K562 (cell line): ENCODE measurements around the gene ZNF74. TPM values are rescaled to one million over a fixed set of nuclear protein-coding genes. Genes with fewer than 3 reads are reported as not detected.

Experiments
- ARHGAP35 ChIP-seq: fragments of 450-650 bp; IDR thresholded peaks from 2 replicates; pipeline ENCODE4 v1.6.1; 2018; ENCODE audit not compliant: partially characterized antibody
- CAMTA2 ChIP-seq: fragments of 250-450 bp; sonication (Bioruptor Pico); conservative IDR thresholded peaks from 2 replicates; pipeline ENCODE4 v1.5.1; 2022
- CBFB ChIP-seq: sonication (generic); formaldehyde crosslinking; IDR thresholded peaks from 2 replicates; pipeline ENCODE4 v1.4.0; 2020; ENCODE audit warnings: mild to moderate bottlenecking, missing genetic modification reagents
- ESRRA ChIP-seq: fragments of 450-650 bp; IDR thresholded peaks from 2 replicates; pipeline ENCODE4 v1.6.1; 2014; ENCODE audit warnings: low read depth, mild to moderate bottlenecking, moderate library complexity, borderline replicate concordance
- HDAC8 ChIP-seq: fragments of 450-650 bp; IDR thresholded peaks from 2 replicates; pipeline ENCODE4 v1.6.1; 2016; ENCODE audit warnings: mild to moderate bottlenecking, missing genetic modification characterization, moderate library complexity, missing compliant biosample characterization
- HSF4 ChIP-seq: fragments of 250-450 bp; sonication (Bioruptor Pico); IDR thresholded peaks from 2 replicates; pipeline ENCODE4 v2.1.2; 2022; ENCODE audit warnings: mild to moderate bottlenecking, moderate library complexity, borderline replicate concordance
- MTF1 ChIP-seq: fragments of 250-450 bp; sonication (Bioruptor Pico); IDR thresholded peaks from 2 replicates; pipeline ENCODE4 v1.9.0; 2021; ENCODE audit warnings: moderate library complexity, mild to moderate bottlenecking, inconsistent platforms, borderline replicate concordance
- NR3C1 ChIP-seq: sonication (generic); formaldehyde crosslinking; IDR thresholded peaks from 2 replicates; pipeline ENCODE4 v1.8.1; 2022; ENCODE audit warnings: missing genetic modification reagents
- PHB2 ChIP-seq: fragments of 450-650 bp; IDR thresholded peaks from 2 replicates; pipeline ENCODE4 v1.6.1; 2017; ENCODE audit warnings: low read depth
- PTTG1 ChIP-seq: fragments of 450-650 bp; IDR thresholded peaks from 2 replicates; pipeline ENCODE4 v1.6.1; 2016; ENCODE audit warnings: low read depth, mild to moderate bottlenecking, missing genetic modification characterization, missing compliant biosample characterization
- TCF3 ChIP-seq: sonication (generic); formaldehyde crosslinking; IDR thresholded peaks from 2 replicates; pipeline ENCODE4 v1.4.0; 2020; ENCODE audit warnings: mild to moderate bottlenecking, missing genetic modification reagents
- ZEB2 ChIP-seq: fragments of 450-650 bp; IDR thresholded peaks from 2 replicates; pipeline ENCODE4 v1.6.1; 2016
- ZNF79 ChIP-seq: fragments of 250-450 bp; sonication (Bioruptor Pico); IDR thresholded peaks from 2 replicates; pipeline ENCODE4 v1.4.0; 2020; ENCODE audit warnings: low read depth, mild to moderate bottlenecking, moderate library complexity
- ZNF830 ChIP-seq: fragments of 250-450 bp; sonication (Bioruptor Pico); IDR thresholded peaks from 2 replicates; pipeline ENCODE4 v1.5.0; 2021; ENCODE audit warnings: mild to moderate bottlenecking
- polyA plus RNA-seq, 8 experiments: library from polyadenylated mRNA; depleted of rRNA in 4 of 8; stranded (reverse) in 5 of 8; unstranded in 3 of 8; fragments of >200 nt; fragmentation: Nextera tagmentation in 2 of 8; fragmentation: Illumina TruSeq in 1 of 8; extraction: Ambion mirVana in 2 of 8; extraction: Trizol in 1 of 8; gene quantifications; 2 replicates each; pipeline versions ENCODE4 v1.2.1 to v1.2.3, GENCODE V29; 2011 to 2014; ENCODE audit warnings: inconsistent platforms in 1 of 8, missing spikeins in 1 of 8
- total RNA-seq, 7 experiments: library from RNA; depleted of rRNA in 6 of 7; stranded (reverse); fragments of >200 nt in 6 of 7; fragmentation: Illumina TruSeq in 2 of 7; extraction: Trizol in 2 of 7; gene quantifications; 2 replicates each; pipeline versions ENCODE4 v1.2.1 to v1.2.3, GENCODE V29; 2011 to 2021; ENCODE audit warnings: low replicate concordance in 1 of 7
- TF ChIP-seq, protein P1 (sequence below): fragments of 250-450 bp; sonication (Bioruptor Pico); IDR thresholded peaks from 2 replicates; pipeline ENCODE4 v1.8.0; 2022; ENCODE audit warnings: moderate library complexity, mild to moderate bottlenecking, inconsistent platforms
- TF ChIP-seq, protein P2 (sequence below), 2 experiments: IDR thresholded peaks in 1 of 2; conservative IDR thresholded peaks in 1 of 2; 2 replicates each; pipeline ENCODE4 v1.6.1; 2016; ENCODE audit warnings: low read depth in 2 of 2, mild to moderate bottlenecking in 1 of 2, missing compliant biosample characterization in 1 of 2, missing genetic modification characterization in 1 of 2, moderate library complexity in 1 of 2
- TF ChIP-seq, protein P3 (sequence below): fragments of 450-650 bp; formaldehyde crosslinking; IDR thresholded peaks from 2 replicates; pipeline ENCODE4 v1.4.0; 2022; ENCODE audit warnings: missing genetic modification characterization
- TF ChIP-seq, protein P4 (sequence below): fragments of 450-650 bp; formaldehyde crosslinking; IDR thresholded peaks from 2 replicates; pipeline ENCODE4 v1.4.0; 2020; ENCODE audit warnings: mild to moderate bottlenecking, moderate library complexity
- TF ChIP-seq, protein P5 (sequence below): fragments of 450-650 bp; formaldehyde crosslinking; IDR thresholded peaks from 2 replicates; pipeline ENCODE4 v1.4.0; 2020; ENCODE audit warnings: mild to moderate bottlenecking, moderate library complexity

Gene ZNF74
- total and polyA plus RNA-seq, 9 of the 15 experiments (the other 6 are each of a cell fraction or from before 2014, with no cell fraction given) = 2.4 to 53.5 (median 31.5) TPM

DNA sequence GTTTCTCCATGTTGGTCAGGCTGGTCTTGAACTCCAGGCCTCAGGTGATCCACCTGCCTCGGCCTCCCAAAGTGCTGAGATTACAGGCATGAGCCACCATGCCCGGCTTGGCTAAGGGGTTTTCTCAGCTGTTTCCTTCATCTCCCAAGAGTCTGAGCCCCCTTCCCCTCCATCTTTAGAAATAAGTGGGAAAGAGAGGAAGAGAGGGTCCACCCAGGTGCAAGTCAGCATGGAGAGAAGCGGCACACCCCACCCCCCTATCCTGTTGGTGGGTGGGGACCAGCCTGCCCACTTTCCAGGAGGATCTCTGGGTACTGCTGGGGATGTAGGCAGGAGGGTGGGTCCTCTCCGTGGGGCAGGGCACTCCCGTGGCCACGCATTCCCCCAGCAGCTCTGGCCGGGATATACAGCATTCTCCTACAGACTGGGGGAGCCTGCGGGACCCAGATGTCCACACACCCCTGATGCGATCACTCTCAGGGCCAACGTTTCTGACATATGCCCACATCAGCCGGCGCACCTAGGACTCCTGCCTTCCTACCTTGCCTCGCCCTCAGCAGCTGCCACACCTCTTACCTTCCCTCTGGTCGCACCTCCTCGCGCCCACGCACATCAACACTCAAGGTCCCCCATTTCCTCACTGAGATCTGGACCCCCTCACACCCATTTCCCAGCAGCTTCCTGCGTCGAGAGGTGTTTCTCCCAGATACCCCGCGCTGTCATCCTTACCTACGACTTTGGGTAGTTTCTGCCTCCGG lies 34.7 kb downstream of the ZNF74 start (continued):
- 0 out of 2 replicates have a peak, but pooled peaks have one; percentile 41 for TF ChIP-seq HSF4 (CRISPR knock-in tag)
- TF ChIP-seq CBFB (CRISPR knock-in tag) = 0 out of 2 replicates have a peak, but pooled peaks have one; percentile 59
- TF ChIP-seq PHB2 = peak; percentile 46; the same call in 1 of the 2 replicates
- TF ChIP-seq HDAC8 (tag) = no peak; the same call in 1 of the 2 replicates
- 0 out of 2 replicates have a peak, but pooled peaks have one; percentile 56 for TF ChIP-seq CAMTA2 (CRISPR knock-in tag)
- TF ChIP-seq PTTG1 (tag) = no peak
- no peak for TF ChIP-seq ESRRA
- no peak for TF ChIP-seq ZNF79 (CRISPR knock-in tag)
- TF ChIP-seq MTF1 (CRISPR knock-in tag) = 0 out of 2 replicates have a peak, but pooled peaks have one; percentile 37
- TF ChIP-seq ZEB2 = 0 out of 2 replicates have a peak, but pooled peaks have one; percentile 31
- TF ChIP-seq TCF3 (CRISPR knock-in tag) = no peak
- TF ChIP-seq, protein P1, sequence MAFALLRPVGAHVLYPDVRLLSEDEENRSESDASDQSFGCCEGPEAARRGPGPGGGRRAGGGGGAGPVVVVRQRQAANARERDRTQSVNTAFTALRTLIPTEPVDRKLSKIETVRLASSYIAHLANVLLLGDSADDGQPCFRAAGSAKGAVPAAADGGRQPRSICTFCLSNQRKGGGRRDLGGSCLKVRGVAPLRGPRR (CRISPR knock-in tag) = 0 out of 2 replicates have a peak, but pooled peaks have one; percentile 50
- TF ChIP-seq ARHGAP35 = peak; percentile 82
- TF ChIP-seq, protein P2, sequence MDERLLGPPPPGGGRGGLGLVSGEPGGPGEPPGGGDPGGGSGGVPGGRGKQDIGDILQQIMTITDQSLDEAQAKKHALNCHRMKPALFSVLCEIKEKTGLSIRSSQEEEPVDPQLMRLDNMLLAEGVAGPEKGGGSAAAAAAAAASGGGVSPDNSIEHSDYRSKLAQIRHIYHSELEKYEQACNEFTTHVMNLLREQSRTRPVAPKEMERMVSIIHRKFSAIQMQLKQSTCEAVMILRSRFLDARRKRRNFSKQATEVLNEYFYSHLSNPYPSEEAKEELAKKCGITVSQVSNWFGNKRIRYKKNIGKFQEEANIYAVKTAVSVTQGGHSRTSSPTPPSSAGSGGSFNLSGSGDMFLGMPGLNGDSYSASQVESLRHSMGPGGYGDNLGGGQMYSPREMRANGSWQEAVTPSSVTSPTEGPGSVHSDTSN (CRISPR knock-in tag; IDR thresholded peaks at IDR 0.05; ENCODE audit: low read depth) = peak; percentile 19; the same call in 1 of the 2 replicates
- TF ChIP-seq, protein P2 (tag; conservative IDR thresholded peaks at IDR 0.05; ENCODE audit: low read depth) = no peak
- TF ChIP-seq, protein P3, sequence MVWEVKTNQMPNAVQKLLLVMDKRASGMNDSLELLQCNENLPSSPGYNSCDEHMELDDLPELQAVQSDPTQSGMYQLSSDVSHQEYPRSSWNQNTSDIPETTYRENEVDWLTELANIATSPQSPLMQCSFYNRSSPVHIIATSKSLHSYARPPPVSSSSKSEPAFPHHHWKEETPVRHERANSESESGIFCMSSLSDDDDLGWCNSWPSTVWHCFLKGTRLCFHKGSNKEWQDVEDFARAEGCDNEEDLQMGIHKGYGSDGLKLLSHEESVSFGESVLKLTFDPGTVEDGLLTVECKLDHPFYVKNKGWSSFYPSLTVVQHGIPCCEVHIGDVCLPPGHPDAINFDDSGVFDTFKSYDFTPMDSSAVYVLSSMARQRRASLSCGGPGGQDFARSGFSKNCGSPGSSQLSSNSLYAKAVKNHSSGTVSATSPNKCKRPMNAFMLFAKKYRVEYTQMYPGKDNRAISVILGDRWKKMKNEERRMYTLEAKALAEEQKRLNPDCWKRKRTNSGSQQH (CRISPR knock-in tag) = peak; percentile 97
- TF ChIP-seq, protein P4, sequence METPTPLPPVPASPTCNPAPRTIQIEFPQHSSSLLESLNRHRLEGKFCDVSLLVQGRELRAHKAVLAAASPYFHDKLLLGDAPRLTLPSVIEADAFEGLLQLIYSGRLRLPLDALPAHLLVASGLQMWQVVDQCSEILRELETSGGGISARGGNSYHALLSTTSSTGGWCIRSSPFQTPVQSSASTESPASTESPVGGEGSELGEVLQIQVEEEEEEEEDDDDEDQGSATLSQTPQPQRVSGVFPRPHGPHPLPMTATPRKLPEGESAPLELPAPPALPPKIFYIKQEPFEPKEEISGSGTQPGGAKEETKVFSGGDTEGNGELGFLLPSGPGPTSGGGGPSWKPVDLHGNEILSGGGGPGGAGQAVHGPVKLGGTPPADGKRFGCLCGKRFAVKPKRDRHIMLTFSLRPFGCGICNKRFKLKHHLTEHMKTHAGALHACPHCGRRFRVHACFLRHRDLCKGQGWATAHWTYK (CRISPR knock-in tag) = peak; percentile 37; the same call in 1 of the 2 replicates
- TF ChIP-seq, protein P5, sequence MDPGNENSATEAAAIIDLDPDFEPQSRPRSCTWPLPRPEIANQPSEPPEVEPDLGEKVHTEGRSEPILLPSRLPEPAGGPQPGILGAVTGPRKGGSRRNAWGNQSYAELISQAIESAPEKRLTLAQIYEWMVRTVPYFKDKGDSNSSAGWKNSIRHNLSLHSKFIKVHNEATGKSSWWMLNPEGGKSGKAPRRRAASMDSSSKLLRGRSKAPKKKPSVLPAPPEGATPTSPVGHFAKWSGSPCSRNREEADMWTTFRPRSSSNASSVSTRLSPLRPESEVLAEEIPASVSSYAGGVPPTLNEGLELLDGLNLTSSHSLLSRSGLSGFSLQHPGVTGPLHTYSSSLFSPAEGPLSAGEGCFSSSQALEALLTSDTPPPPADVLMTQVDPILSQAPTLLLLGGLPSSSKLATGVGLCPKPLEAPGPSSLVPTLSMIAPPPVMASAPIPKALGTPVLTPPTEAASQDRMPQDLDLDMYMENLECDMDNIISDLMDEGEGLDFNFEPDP = no peak
- TF ChIP-seq NR3C1 (CRISPR knock-in tag) = 0 out of 2 replicates have a peak, but pooled peaks have one; percentile 42
- peak; percentile 78; the same call in 1 of the 2 replicates for TF ChIP-seq ZNF830 (CRISPR knock-in tag)
